ENCODE results near the gene LDLRAD4. TPM values are rescaled to one million over a fixed set of nuclear protein-coding genes. Genes with fewer than 3 reads are reported as not detected.

Gene LDLRAD4
- total RNA-seq, 2 experiments from 2014 or later: 28.4 to 30.1 TPM

GRCh38 chr18:13265008-13265910 is 46.7 kb downstream of the LDLRAD4 start:
- Mint-ChIP-seq H3K9me3 (no peaks in the 10 kb centered on the region), H3K36me3 (no peaks in the 10 kb centered on the region), H3K27me3 (peaks cover 14% of the 10 kb centered on the region), H3K4me1 (ENCODE audit: low read depth) (peaks cover 77% of the 10 kb centered on the region), H3K4me3 (peak overlapping the region; percentile 4), H3K27ac (peak overlapping the region; percentile 92)
- peak; percentile 86 for DNase-seq
- intact Hi-C loops (cut with micrococcal nuclease): loop anchor here (5.0 kb wide), 4 partner anchors 192 to 462 kb away; partner anchors contain the start of genes FAM210A and RNMT
- ChIA-PET POLR2A (interaction anchor here (0.8 to 4.1 kb wide), 13 partner anchors 12 to 347 kb away, joined by 3 to 42 read pairs (median 5); partner anchors contain the start of gene LDLRAD4), CTCF (interaction anchor here (0.7 to 3.2 kb wide), 10 partner anchors 13 to 364 kb away, joined by 3 to 19 read pairs (median 3); no protein-coding TSS in a partner anchor)

- Mint-ChIP-seq H3K36me3 (peaks cover 1% of the 10 kb centered on the region), H3K4me3 (peak overlapping the region; percentile 72), H3K9me3 (no peaks in the 10 kb centered on the region), H3K4me1 (ENCODE audit: low read depth) (peaks cover 75% of the 10 kb centered on the region), H3K27ac (peak overlapping the region; percentile 92), H3K27me3 (peaks cover 14% of the 10 kb centered on the region)
- POLR2A ChIA-PET: interaction anchor here (1.1 to 4.1 kb wide), 11 partner anchors 11 to 347 kb away, joined by 3 to 42 read pairs (median 6); partner anchors contain the start of gene LDLRAD4
- DNase-seq: peak; percentile 40
- CTCF ChIA-PET: interaction anchor here (1.0 to 3.2 kb wide), 9 partner anchors 12 to 364 kb away, joined by 3 to 19 read pairs (median 3); no protein-coding TSS in a partner anchor
- intact Hi-C loops (cut with micrococcal nuclease): loop anchor here (1.0 to 5.0 kb wide), 10 partner anchors 13 to 461 kb away; partner anchors contain the start of genes FAM210A and RNMT
These were observed 47.3 kb downstream of the LDLRAD4 start for GRCh38 chr18:13265911-13266217.

DNA sequence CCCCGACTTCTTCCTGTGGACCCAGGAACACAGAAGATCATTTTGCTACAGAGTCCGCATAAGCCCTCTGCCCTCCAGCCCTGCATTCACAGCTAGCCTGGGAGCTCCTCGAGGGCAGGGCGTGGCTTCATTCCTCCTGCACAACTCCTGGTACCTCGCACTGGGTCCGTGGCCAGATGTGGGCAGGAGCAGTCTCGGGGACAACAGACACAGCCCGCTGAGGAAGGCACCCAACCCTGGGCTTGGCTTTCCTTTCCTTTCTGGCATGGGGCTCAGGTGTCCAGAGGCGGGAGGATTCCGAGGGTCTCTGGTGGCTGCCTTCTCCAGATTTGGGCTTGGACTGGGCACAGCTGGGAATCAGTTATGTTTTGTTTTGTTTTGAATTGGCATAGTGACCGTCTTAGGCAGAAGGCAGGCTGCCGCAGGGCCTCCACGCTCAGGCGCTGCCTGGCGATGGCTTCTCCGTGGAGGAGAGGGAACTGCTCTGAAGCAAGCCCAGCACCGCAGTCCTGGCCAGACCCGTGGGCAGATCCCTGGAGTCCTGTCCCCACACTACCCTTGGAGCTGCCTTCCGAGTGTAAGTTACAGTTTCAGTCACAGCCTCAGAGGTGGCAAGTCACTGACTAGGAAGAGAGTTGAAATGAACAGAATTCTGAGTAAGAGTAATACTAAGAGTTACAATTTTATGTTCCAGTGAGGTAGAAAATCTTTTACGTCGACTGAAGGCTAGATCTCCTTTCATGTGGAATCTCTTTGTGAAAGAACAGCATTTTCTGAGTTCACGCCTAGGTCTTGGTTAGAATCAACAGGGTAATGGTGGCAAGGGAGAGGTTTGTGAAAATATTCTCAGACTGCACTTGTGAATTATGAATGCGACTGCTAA is 47.9 kb downstream of the LDLRAD4 start:
- peaks cover 14% of the 10 kb centered on the region for H3K27me3 Mint-ChIP-seq
- peaks cover 1% of the 10 kb centered on the region for H3K36me3 Mint-ChIP-seq
- no peaks in the 10 kb centered on the region for H3K9me3 Mint-ChIP-seq
- ChIA-PET POLR2A (interaction anchor here (1.1 to 4.1 kb wide), 11 partner anchors 11 to 346 kb away, joined by 3 to 42 read pairs (median 6); partner anchors contain the start of gene LDLRAD4), CTCF (interaction anchor here (1.0 to 3.2 kb wide), 8 partner anchors 12 to 363 kb away, joined by 3 to 19 read pairs (median 3); no protein-coding TSS in a partner anchor)
- peak overlapping the region; percentile 72 for H3K4me3 Mint-ChIP-seq
- DNase-seq: peak; percentile 82
- intact Hi-C loops (cut with micrococcal nuclease): loop anchor here (1.0 to 5.0 kb wide), 12 partner anchors 13 to 461 kb away; partner anchors contain the start of genes FAM210A and RNMT
- peak overlapping the region; percentile 92 for H3K27ac Mint-ChIP-seq
- peaks cover 69% of the 10 kb centered on the region for H3K4me1 Mint-ChIP-seq (ENCODE audit: low read depth)

DNA sequence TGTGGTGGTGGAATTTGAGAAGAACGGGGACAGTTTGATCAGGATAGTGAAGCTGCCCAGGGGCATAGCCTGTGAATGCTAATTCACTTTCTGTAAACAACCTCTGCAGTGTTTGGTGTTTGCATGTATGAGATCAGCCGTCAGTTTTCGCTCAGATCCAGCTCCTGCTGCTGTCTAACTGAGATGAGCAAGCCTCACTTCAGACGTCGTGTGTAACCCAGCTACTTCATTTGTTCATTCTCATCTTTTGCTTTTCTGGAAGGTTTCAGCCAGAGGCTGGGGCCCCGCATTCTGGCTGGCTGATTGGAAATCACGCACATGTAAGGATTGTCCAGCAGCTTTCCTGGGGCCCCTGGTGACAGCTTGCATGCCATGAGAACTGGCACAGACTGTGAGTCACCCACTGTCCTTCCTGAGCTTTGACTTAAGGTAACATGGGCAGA is 48.9 kb downstream of the LDLRAD4 start:
- peak; percentile 55 for DNase-seq
- POLR2A ChIA-PET: interaction anchor here (1.3 to 4.1 kb wide), 4 partner anchors 10 to 300 kb away, joined by 3 to 42 read pairs (median 8); no protein-coding TSS in a partner anchor
- Mint-ChIP-seq H3K27me3 (peaks cover 12% of the 10 kb centered on the region), H3K4me3 (peak overlapping the region; percentile 72), H3K27ac (peak overlapping the region; percentile 92), H3K36me3 (peaks cover 1% of the 10 kb centered on the region), H3K9me3 (no peaks in the 10 kb centered on the region), H3K4me1 (ENCODE audit: low read depth) (peaks cover 63% of the 10 kb centered on the region)
- CTCF ChIA-PET: interaction anchor here (1.2 to 3.2 kb wide), 3 partner anchors 11 to 51 kb away, joined by 3 to 19 read pairs (median 8); no protein-coding TSS in a partner anchor
- intact Hi-C loops (cut with micrococcal nuclease): loop anchor here (1.0 to 5.0 kb wide), 8 partner anchors 51 to 460 kb away; partner anchors contain the start of genes FAM210A and RNMT

DNA sequence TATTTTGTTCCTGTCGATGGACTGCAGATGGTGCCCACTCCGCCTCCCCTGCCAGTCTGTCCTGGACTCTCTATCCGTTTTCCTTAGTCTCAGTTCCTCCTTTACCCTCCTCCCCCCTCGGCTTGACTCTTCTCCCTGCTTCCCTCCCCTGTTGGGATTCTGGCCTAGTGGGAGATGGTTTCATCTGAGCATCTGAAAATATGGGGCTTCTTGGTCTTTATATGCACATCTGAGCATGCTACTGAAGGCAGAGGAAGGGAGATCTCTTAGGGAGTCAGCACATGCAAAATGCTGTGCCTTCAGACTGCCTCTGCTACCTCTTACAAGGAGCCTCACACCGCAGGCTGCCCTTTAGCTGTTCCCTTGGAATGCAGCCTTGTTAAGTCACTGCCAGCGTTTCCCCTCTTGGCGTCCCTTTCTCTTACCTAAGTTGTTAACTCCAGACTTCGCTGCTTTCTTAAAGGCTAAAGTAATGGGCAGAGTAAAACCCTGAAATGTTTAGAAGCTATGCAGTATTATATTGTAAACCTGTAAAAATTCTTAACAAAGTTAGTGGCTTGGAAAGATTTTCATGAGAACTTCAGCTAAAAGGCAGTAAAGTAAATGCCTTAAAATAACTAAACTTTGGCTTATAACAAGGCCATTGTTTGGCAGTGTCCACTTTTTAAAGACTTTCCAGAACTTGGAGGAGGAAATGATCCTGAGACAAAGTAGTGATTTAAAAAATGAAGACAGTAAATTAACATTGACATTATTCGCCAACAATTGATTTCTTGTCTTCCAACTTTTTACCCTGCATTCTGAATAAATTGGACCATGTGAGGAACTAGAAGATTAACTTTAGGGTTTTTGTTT is 49.8 kb downstream of the LDLRAD4 start:
- Mint-ChIP-seq H3K27me3 (peaks cover 12% of the 10 kb centered on the region), H3K9me3 (no peaks in the 10 kb centered on the region), H3K4me3 (peak overlapping the region; percentile 7), H3K4me1 (ENCODE audit: low read depth) (peaks cover 71% of the 10 kb centered on the region), H3K27ac (peak overlapping the region; percentile 92), H3K36me3 (peaks cover 1% of the 10 kb centered on the region)
- POLR2A ChIA-PET: interaction anchor here (0.9 to 4.1 kb wide), 3 partner anchors 9 to 23 kb away, joined by 3 to 42 read pairs (median 11); no protein-coding TSS in a partner anchor
- intact Hi-C loops (cut with micrococcal nuclease): loop anchor here (5.0 kb wide), 4 partner anchors 189 to 459 kb away; partner anchors contain the start of genes FAM210A and RNMT
- CTCF ChIA-PET: interaction anchor here (1.2 to 3.2 kb wide), 3 partner anchors 10 to 52 kb away, joined by 3 to 19 read pairs (median 3); no protein-coding TSS in a partner anchor
- DNase-seq: no peak

DNA sequence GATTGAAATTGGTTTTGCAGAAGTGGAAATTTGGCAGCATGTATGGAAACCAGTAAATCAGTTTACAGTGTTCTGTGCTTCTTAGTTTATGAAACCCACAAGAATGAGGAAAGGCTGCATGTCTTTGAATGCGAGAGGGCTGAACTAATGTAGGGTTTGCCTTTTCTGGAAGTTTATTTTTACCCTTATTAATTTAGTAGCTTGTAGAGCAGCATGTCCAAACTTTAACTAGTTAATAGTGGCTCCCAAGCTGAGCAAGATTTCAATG is 50.4 kb downstream of the LDLRAD4 start:
- Mint-ChIP-seq H3K4me3 (no peak overlapping the region), H3K4me1 (ENCODE audit: low read depth) (peaks cover 76% of the 10 kb centered on the region), H3K9me3 (no peaks in the 10 kb centered on the region), H3K36me3 (peaks cover 1% of the 10 kb centered on the region), H3K27me3 (peaks cover 12% of the 10 kb centered on the region), H3K27ac (no peak overlapping the region)
- DNase-seq: no peak
- ChIA-PET POLR2A (interaction anchor here (0.9 kb wide), 1 partner anchor 16 kb away, joined by 3 read pairs; no protein-coding TSS in a partner anchor), CTCF (interaction anchor here (1.5 to 2.0 kb wide), 2 partner anchors 10 to 53 kb away, joined by 3 to 7 read pairs; no protein-coding TSS in a partner anchor)
- intact Hi-C loops (cut with micrococcal nuclease): loop anchor here (5.0 kb wide), 4 partner anchors 188 to 458 kb away; partner anchors contain the start of genes FAM210A and RNMT

- DNase-seq: peak; percentile 62
- H3K4me3 Mint-ChIP-seq: no peak overlapping the region
These were observed 51.0 kb downstream of the LDLRAD4 start for GRCh38 chr18:13269521-13270011.

GRCh38 chr18:13270279-13270855 is 51.8 kb downstream of the LDLRAD4 start:
- Mint-ChIP-seq H3K27ac (no peak overlapping the region), H3K4me3 (no peak overlapping the region), H3K27me3 (peaks cover 10% of the 10 kb centered on the region), H3K4me1 (ENCODE audit: low read depth) (peaks cover 73% of the 10 kb centered on the region), H3K36me3 (peaks cover 1% of the 10 kb centered on the region), H3K9me3 (no peaks in the 10 kb centered on the region)
- ChIA-PET CTCF (interaction anchor here (2.0 kb wide), 1 partner anchor 9 kb away, joined by 7 read pairs; no protein-coding TSS in a partner anchor), POLR2A (no interaction called here)
- no peak for DNase-seq
- intact Hi-C loops (cut with micrococcal nuclease): no loop called here

More at GRCh38 chr18:13269521-13270011, 51.0 kb downstream of the LDLRAD4 start:
- ChIA-PET POLR2A (no interaction called here), CTCF (interaction anchor here (1.5 to 2.0 kb wide), 2 partner anchors 10 to 54 kb away, joined by 3 to 7 read pairs; no protein-coding TSS in a partner anchor)
- Mint-ChIP-seq H3K27ac (peak overlapping the region; percentile 14), H3K9me3 (no peaks in the 10 kb centered on the region), H3K27me3 (peaks cover 12% of the 10 kb centered on the region), H3K4me1 (ENCODE audit: low read depth) (peaks cover 78% of the 10 kb centered on the region), H3K36me3 (peaks cover 1% of the 10 kb centered on the region)
- intact Hi-C loops (cut with micrococcal nuclease): loop anchor here (5.0 kb wide), 4 partner anchors 188 to 458 kb away; partner anchors contain the start of genes FAM210A and RNMT

GRCh38 chr18:13271302-13271911 is 52.8 kb downstream of the LDLRAD4 start:
- intact Hi-C loops (cut with micrococcal nuclease): no loop called here
- DNase-seq: no peak
- no peak overlapping the region for H3K4me3 Mint-ChIP-seq
- peaks cover 10% of the 10 kb centered on the region for H3K27me3 Mint-ChIP-seq
- H3K4me1 Mint-ChIP-seq (ENCODE audit: low read depth): peaks cover 68% of the 10 kb centered on the region
- H3K36me3 Mint-ChIP-seq: peaks cover 1% of the 10 kb centered on the region
- POLR2A ChIA-PET: no interaction called here
- H3K9me3 Mint-ChIP-seq: no peaks in the 10 kb centered on the region
- no peak overlapping the region for H3K27ac Mint-ChIP-seq
- CTCF ChIA-PET: no interaction called here

DNA sequence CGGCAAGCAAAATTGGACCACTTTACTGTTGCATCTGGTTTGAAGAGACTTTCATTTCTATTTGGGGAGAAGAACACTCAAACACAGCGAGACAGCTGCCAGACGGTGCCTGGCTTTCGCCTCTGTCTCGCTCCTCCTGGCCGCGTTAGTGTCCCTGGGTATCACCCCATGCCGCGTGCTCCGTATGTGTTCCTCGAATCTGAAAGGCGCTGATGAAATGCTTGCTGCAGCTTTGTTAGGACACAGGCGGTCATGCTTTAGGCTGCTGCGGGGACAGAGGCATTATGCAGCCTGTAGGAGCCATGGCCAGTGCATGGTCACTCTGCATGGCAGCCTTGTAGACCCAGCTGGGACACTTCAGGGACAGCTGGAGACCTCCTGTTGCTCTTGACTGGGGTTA is 53.9 kb downstream of the LDLRAD4 start:
- Mint-ChIP-seq H3K4me3 (no peak overlapping the region), H3K27ac (no peak overlapping the region), H3K9me3 (no peaks in the 10 kb centered on the region), H3K36me3 (peaks cover 1% of the 10 kb centered on the region), H3K27me3 (peaks cover 10% of the 10 kb centered on the region), H3K4me1 (ENCODE audit: low read depth) (peaks cover 68% of the 10 kb centered on the region)
- intact Hi-C loops (cut with micrococcal nuclease): no loop called here
- ChIA-PET CTCF (no interaction called here), POLR2A (no interaction called here)
- DNase-seq: no peak
